ENCODE measurements around the gene ZFYVE21. TPM values are rescaled to one million over a fixed set of nuclear protein-coding genes. Genes with fewer than 3 reads are reported as not detected.

ZFYVE21 gene
- total and polyA plus RNA-seq, 7 donors, result 14.0 to 27.1 (median 19.9) TPM

GRCh38 chr14:103733651-103734050 is 18.0 kb downstream of the ZFYVE21 start:
- 89 to 92% (median 92%) methylated on average over 14 of the region's 14 CpGs for WGBS, 3 donors
- Histone ChIP-seq H3K9me3 (no peaks in the 10 kb centered on the region), H3K4me3 (no peak overlapping the region), H3K4me1 (peaks cover 15% of the 10 kb centered on the region), H3K36me3 (ENCODE audit: insufficient read depth in 1 of 2, low read depth in 1 of 2) (peaks cover 0 to 82% of the 10 kb centered on the region in 2 donors), H3K27ac (no peak overlapping the region), H3K27me3 (ENCODE audit: insufficient read depth in 3 of 3, low read length in 2 of 3) (no peaks in the 10 kb centered on the region)
- intact Hi-C loops (cut with DNase I), result no loop called here
- TF ChIP-seq CTCF (IDR thresholded peaks at IDR 0.05), result no peak
- DNase-seq (peak in 1 of 2 donors; percentile 40), ATAC-seq (no peak)

GRCh38 chr14:103734081-103734888 is 18.7 kb downstream of the ZFYVE21 start:
- ATAC-seq (no peak), DNase-seq (peak in 1 of 2 donors; percentile 41)
- Histone ChIP-seq H3K4me3 (no peak overlapping the region), H3K27me3 (ENCODE audit: insufficient read depth in 3 of 3, low read length in 2 of 3) (no peaks in the 10 kb centered on the region), H3K4me1 (peaks cover 12% of the 10 kb centered on the region), H3K9me3 (no peaks in the 10 kb centered on the region), H3K27ac (no peak overlapping the region), H3K36me3 (ENCODE audit: insufficient read depth in 1 of 2, low read depth in 1 of 2) (peaks cover 0 to 83% of the 10 kb centered on the region in 2 donors)
- intact Hi-C loops (cut with DNase I), result no loop called here
- WGBS, 3 donors, result 89 to 94% (median 90%) methylated on average over 23 of the region's 23 CpGs
- no peak for TF ChIP-seq CTCF (IDR thresholded peaks at IDR 0.05)

- Histone ChIP-seq H3K4me1 (peaks cover 9% of the 10 kb centered on the region), H3K36me3 (ENCODE audit: insufficient read depth in 1 of 2, low read depth in 1 of 2) (peaks cover 0 to 78% of the 10 kb centered on the region in 2 donors), H3K27ac (no peak overlapping the region), H3K27me3 (ENCODE audit: insufficient read depth in 3 of 3, low read length in 2 of 3) (no peaks in the 10 kb centered on the region), H3K9me3 (no peaks in the 10 kb centered on the region), H3K4me3 (no peak overlapping the region)
- WGBS, 3 donors, result 59 to 62% (median 60%) methylated on average over 12 of the region's 12 CpGs
- TF ChIP-seq CTCF (IDR thresholded peaks at IDR 0.05), result no peak
- ATAC-seq, result no peak
- DNase-seq, result peak in 1 of 2 donors; percentile 35
- intact Hi-C loops (cut with DNase I), result no loop called here
These were observed 19.4 kb downstream of the ZFYVE21 start for GRCh38 chr14:103735022-103735421.

- no peak for ATAC-seq
- DNase-seq, result peak in 1 of 2 donors; percentile 45
These were observed 19.8 kb downstream of the ZFYVE21 start for GRCh38 chr14:103735439-103735814.

More at GRCh38 chr14:103735439-103735814, 19.8 kb downstream of the ZFYVE21 start:
- peaks cover 0 to 78% of the 10 kb centered on the region in 2 donors for H3K36me3 ChIP-seq (ENCODE audit: insufficient read depth in 1 of 2, low read depth in 1 of 2)
- no peaks in the 10 kb centered on the region for H3K9me3 ChIP-seq
- WGBS, 3 donors, result 45 to 63% (median 54%) methylated on average over 7 of the region's 7 CpGs
- no peak overlapping the region for H3K27ac ChIP-seq
- peak; percentile 5 for TF ChIP-seq CTCF (IDR thresholded peaks at IDR 0.05)
- H3K4me3 ChIP-seq, result no peak overlapping the region
- peaks cover 5% of the 10 kb centered on the region for H3K4me1 ChIP-seq
- H3K27me3 ChIP-seq (ENCODE audit: insufficient read depth in 3 of 3, low read length in 2 of 3), result no peaks in the 10 kb centered on the region
- intact Hi-C loops (cut with DNase I), result no loop called here
